MCF 10A (cell line): ENCODE measurements around the gene DUSP6. TPM values are rescaled to one million over a fixed set of nuclear protein-coding genes. Genes with fewer than 3 reads are reported as not detected.
A peak's percentile ranks its signal among the peaks of the same experiment; 100 is the strongest.

ENCODE experiments used
- BruUV-seq: library from RNA; stranded (reverse); fragments of 400-500 nt; replicated peaks from 2 replicates; lab custom pipeline; 2021; lab: Mats Ljungman, UMichigan
- CTCF ChIA-PET: fragments of 300-600 bp; sonication (Branson Sonifier 250); formaldehyde crosslinking; extraction: SDS; loops from one replicate; lab custom pipeline; 2021; ENCODE audit warnings: antibody characterized with exemption, inconsistent platforms; lab: Yijun Ruan, JAX
- POLR2A ChIA-PET: fragments of 300-600, 350-650 bp; sonication (Branson Sonifier 250); formaldehyde crosslinking; extraction: SDS; loops from one replicate; lab custom pipeline; 2020; ENCODE audit warnings: antibody characterized with exemption, inconsistent platforms; lab: Yijun Ruan, JAX
- DNase-seq: peaks from one replicate; pipeline ENCODE4 v3.0.0-alpha.2; 2018; ENCODE audit not compliant: unreplicated experiment
- H3K27ac Mint-ChIP-seq: one replicate; pipeline ENCODE4 v1.8.0; 2022; ENCODE audit warnings: mild to moderate bottlenecking, low read depth, mixed read lengths; ENCODE audit not compliant: unreplicated experiment
- H3K27me3 Mint-ChIP-seq: one replicate; pipeline ENCODE4 v1.8.0; 2022; ENCODE audit warnings: mixed read lengths; ENCODE audit not compliant: insufficient read depth, unreplicated experiment
- H3K36me3 Mint-ChIP-seq: one replicate; pipeline ENCODE4 v1.8.0; 2022; ENCODE audit warnings: mild to moderate bottlenecking, moderate library complexity, mixed read lengths; ENCODE audit not compliant: insufficient read depth, unreplicated experiment
- H3K4me1 Mint-ChIP-seq: one replicate; pipeline ENCODE4 v1.8.0; 2022; ENCODE audit warnings: mixed read lengths; ENCODE audit not compliant: insufficient read depth, unreplicated experiment
- H3K4me3 Mint-ChIP-seq: one replicate; pipeline ENCODE4 v1.8.0; 2022; ENCODE audit warnings: mild to moderate bottlenecking, moderate library complexity, mixed read lengths; ENCODE audit not compliant: unreplicated experiment
- H3K9me3 Mint-ChIP-seq: one replicate; pipeline ENCODE4 v1.8.0; 2022; ENCODE audit warnings: mixed read lengths; ENCODE audit not compliant: unreplicated experiment
- CTCF ChIP-seq: fragments of 200-600 bp; IDR thresholded peaks from one replicate; pipeline ENCODE4 v1.8.0; 2022; ENCODE audit warnings: antibody characterized with exemption, mild to moderate bottlenecking; ENCODE audit not compliant: unreplicated experiment
- intact Hi-C: fragments of 100-400 bp; cut with micrococcal nuclease; formaldehyde crosslinking; loops from 2 replicates; pipeline ENCODE4 v1.14.1; 2022
- total RNA-seq: library from RNA; stranded (reverse); gene quantifications from 2 replicates; pipeline ENCODE4 v1.2.3, GENCODE V29; 2022

Gene DUSP6
- total RNA-seq, 1 experiment from 2014 or later, result 149 TPM

DNA sequence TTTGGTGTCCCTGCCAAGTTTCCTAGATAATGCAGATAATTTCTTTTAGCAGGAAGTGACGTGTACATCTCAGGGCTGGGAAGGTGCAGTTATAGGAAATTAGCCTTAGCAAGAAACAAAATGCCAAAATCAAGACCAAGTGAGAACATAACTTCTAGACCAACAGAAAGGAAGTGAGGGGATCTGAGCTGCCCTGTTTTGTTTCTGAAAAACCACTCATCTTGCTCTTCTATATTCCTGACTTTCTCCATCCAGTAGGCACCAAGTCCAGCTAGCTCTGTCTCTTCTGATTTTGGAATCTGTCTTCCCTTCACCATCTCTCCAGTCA lies 23.9 kb upstream of the DUSP6 start:
- H3K27me3 Mint-ChIP-seq, result no peaks in the 10 kb centered on the region
- no peak for DNase-seq
- intact Hi-C loops, result no loop called here
- peak overlapping the region; percentile 12 for H3K27ac Mint-ChIP-seq
- H3K36me3 Mint-ChIP-seq, result no peaks in the 10 kb centered on the region
- H3K4me3 Mint-ChIP-seq, result no peak overlapping the region
- ChIA-PET CTCF (no interaction called here), POLR2A (interaction anchor here (0.6 to 6.4 kb wide), 3 partner anchors 13 to 196 kb away, joined by 3 to 66 read pairs (median 3); partner anchors contain the start of gene DUSP6)
- H3K4me1 Mint-ChIP-seq, result peaks cover 33% of the 10 kb centered on the region
- H3K9me3 Mint-ChIP-seq, result no peaks in the 10 kb centered on the region
- no TSS peak for BruUV-seq
- TF ChIP-seq CTCF, result no peak

GRCh38 chr12:89373763-89374572 lies 21.7 kb upstream of the DUSP6 start:
- H3K27me3 Mint-ChIP-seq, result no peaks in the 10 kb centered on the region
- POLR2A ChIA-PET, result interaction anchor here (0.6 to 6.4 kb wide), 6 partner anchors 10 to 193 kb away, joined by 3 to 66 read pairs (median 8); partner anchors contain the start of gene DUSP6

DNA sequence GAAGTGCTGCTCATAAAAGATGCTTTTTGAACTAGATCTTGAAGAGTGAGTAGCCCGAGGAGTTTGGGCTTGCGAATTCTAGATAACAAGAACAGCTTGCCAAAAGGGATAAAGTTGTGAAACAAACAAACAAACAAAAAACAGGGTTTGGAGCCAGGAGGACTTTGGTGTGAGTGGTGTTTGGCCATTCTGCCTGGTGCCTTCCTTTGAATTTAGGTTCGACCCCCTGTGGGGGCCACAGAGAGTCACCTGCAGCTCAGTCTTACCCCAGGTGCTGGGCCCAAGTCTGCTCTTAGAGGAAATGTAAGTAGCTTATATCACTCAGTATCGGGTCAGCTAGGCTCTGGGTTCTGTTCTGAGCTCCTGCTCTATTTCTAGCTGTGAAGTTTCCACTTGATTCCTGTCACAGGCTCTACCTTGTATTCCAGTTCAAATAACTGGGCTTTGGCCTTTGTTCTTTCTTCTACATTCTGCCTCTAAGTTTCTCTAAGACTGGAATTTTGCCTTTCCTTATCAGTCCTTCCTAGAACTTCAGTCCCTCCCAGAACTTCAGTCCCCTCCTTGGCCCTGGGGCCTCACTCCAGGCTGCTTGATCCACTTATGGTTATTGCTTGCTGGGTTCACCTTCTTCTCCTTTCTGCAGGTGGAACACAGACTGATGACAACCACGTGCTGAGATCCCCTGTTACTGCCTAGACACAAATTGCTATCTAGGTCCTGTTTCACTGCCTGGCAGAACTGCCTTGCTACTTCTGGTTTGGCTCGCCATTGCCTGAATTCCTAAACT lies 20.5 kb upstream of the DUSP6 start:
- no peak for TF ChIP-seq CTCF
- POLR2A ChIA-PET, result interaction anchor here (1.1 to 6.4 kb wide), 3 partner anchors 9 to 20 kb away, joined by 3 to 66 read pairs (median 10); partner anchors contain the start of gene DUSP6
- CTCF ChIA-PET, result no interaction called here
- no TSS peak for BruUV-seq
- DNase-seq, result peak; percentile 24
- Mint-ChIP-seq H3K9me3 (no peaks in the 10 kb centered on the region), H3K36me3 (no peaks in the 10 kb centered on the region), H3K4me3 (no peak overlapping the region), H3K27me3 (no peaks in the 10 kb centered on the region), H3K27ac (peak overlapping the region; percentile 78), H3K4me1 (peaks cover 63% of the 10 kb centered on the region)
- intact Hi-C loops, result no loop called here

More at GRCh38 chr12:89373763-89374572, 21.7 kb upstream of the DUSP6 start:
- BruUV-seq, result TSS peak; percentile 29
- no peaks in the 10 kb centered on the region for H3K9me3 Mint-ChIP-seq
- no peak overlapping the region for H3K4me3 Mint-ChIP-seq
- peaks cover 53% of the 10 kb centered on the region for H3K4me1 Mint-ChIP-seq
- TF ChIP-seq CTCF, result no peak
- CTCF ChIA-PET, result interaction anchor here (0.9 to 1.5 kb wide), 2 partner anchors 19 to 355 kb away, joined by 3 to 7 read pairs; no protein-coding TSS in a partner anchor
- H3K36me3 Mint-ChIP-seq, result no peaks in the 10 kb centered on the region
- intact Hi-C loops, result loop anchor here (2.0 kb wide), 1 partner anchor 21 kb away; the partner anchor contains the start of gene DUSP6
- peak; percentile 83 for DNase-seq
- peak overlapping the region; percentile 49 for H3K27ac Mint-ChIP-seq
